HG02763 (cell line): ENCODE measurements around the gene SDE2.
"Not testable (repeated sequence)": the region's sequence is repeated elsewhere in the genome, so short reads cannot be mapped to it uniquely, and the experiment has no call there.

Source experiments
- ATAC-seq: cut with Tn5 transposase; IDR thresholded peaks from one replicate; pipeline ENCODE4 v1.9.1; 2021; ENCODE audit warnings: mild to moderate bottlenecking, moderate library complexity; ENCODE audit not compliant: unreplicated experiment

Gene SDE2

GRCh38 chr1:225979421-225979820 lies 19.7 kb downstream of the SDE2 start:
- ATAC-seq: no peak

DNA sequence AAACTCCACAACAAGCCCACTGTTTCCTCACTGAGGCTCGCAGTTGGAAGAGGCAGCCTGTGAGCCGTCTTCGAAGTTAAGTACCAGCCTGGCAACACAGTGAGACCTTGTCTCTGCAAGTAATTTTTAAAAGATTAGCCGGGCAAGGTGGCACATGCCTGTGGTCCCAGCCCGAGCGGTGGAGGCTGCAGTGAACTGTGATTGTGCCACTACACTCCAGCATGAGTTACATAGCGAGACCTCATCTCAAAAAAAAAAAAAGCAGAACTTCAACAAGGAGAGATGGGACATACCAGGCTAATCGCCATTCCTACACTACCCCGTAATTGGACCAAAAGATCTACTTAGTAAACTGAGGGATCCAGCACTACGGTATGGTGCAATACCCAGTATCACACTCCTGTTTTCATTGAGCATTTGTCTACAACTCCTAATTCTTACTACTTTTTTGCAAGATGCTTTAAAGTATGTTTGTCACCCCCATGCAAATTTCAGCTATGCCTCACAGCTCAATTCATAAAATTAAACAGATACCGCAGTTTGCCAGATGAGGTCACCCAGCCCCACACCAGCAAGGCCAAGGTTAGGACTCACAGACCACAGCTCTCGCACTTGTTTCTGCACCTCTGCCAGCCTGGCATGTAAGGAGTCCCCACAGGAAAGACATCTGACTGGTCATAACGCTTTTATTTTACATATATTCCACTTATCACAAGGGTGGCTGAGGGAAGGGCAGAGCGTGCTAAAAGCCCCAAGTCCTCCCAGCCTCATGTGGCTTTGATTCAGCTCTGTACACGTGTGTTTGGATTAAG lies 21.0 kb downstream of the SDE2 start:
- ATAC-seq: peak; percentile 74

DNA sequence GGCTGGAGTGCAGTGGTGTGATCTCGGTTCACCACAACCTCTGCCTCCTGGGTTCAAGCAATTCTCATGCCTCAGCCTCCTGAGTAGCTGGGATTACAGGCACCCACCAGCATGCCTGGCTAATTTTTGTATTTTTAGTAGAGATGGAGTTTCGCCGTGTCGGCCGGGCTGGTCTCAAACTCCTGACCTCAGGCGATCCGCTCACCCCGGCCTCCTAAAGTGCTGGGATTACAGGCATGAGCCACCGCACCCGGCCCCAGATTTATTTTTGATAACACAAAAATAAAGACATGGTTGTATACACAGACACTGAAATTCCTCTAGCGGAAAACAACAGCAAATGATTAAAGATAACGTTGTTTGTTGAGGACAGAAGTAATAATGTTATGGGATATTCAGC lies 24.0 kb downstream of the SDE2 start:
- ATAC-seq: not testable (repeated sequence)

- no peak for ATAC-seq
Observed at GRCh38 chr1:225974454-225974853, 24.7 kb downstream of the SDE2 start.

GRCh38 chr1:225973158-225973557 lies 26.0 kb downstream of the SDE2 start:
- ATAC-seq: no peak

DNA sequence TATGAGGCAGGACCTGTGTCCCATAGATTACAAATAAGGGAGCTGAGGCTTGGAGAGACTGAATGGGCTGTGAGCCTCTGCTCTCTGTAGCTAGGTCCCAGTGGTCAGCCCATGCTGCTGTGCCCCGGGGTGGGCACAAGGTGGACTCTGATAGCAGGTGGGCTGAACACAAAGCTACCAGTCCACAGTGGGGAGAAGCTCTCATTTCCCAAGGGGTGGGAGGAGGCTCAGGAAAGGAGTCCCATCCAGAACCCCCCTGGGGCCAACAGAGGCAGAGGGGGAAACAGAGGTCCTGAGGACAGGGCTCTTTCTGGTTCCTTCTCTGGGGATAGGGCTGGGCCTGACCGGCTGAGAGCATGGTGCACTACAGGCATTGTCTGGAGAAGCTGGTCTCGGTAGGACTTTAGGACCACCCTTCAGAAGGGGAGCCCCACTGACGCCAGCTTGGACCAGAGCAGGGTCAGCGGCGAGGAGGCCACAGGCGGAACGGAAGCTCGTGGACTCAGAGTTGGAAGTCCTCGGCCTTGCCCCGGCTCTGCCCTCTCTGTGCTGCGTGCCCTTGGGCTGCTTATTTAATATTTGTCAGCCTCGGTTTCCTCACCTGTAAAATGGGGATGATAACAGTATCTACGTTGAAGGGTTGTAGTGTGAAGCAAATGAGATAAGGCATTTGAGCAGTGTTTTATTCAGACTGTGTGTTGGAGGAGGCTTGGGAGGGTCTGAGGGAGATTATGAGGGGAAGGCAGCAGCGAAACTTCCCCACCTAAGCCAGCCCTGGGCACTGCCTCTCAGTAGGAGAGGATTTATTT lies 26.6 kb downstream of the SDE2 start:
- ATAC-seq: no peak

- not testable (repeated sequence) for ATAC-seq
Observed at GRCh38 chr1:225970592-225971157, 28.5 kb downstream of the SDE2 start.

DNA sequence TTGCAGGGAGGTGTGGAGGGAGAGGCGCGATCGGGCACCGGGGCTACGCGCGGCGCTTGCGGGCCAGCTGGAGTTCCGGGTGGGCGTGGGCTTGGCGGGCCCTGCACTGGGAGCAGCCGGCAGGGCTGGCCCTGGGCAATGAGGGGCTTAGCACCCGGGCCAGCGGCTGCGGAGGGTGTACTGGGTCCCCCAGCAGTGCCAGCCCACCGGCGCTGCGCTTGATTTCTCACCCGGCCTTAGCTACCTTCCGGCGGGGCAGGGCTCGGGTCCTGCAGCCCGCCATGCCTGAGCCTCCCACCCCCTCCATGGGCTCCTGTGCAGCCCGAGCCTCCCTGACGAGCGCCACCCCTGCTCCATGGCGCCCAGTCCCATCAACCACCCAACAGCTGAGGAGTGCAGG lies 29.4 kb downstream of the SDE2 start:
- not testable (repeated sequence) for ATAC-seq

GRCh38 chr1:225965231-225965630 lies 33.9 kb downstream of the SDE2 start:
- ATAC-seq: no peak

- no peak for ATAC-seq
Observed at GRCh38 chr1:225963735-225964530, 35.2 kb downstream of the SDE2 start.

DNA sequence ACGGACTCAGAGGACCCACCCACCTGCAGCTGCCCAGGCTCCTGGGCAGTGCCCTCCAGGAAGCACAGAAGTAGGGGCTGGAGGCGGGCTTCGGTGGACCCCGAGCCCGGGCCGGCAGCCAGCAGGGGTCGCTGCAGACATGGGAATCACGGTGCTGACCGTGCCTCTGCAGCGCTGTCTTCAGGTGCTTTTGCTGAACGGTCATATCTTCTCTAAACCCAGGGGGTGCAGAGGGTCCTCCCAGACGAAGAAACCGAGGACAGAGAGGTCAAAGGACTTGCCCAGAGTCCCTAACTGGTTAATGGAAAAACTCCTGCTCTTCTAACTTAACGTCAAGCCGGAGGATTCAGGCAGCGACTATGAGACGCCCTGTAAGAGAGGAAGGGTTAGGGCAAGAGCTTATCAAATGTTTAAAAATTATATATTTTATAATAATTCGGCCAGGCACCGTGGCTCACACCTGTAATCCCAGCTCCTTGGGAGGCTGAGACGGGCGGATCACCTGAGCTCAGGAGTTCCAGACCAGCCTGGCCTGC lies 36.6 kb downstream of the SDE2 start:
- ATAC-seq: no peak

GRCh38 chr1:225961659-225962439 lies 37.3 kb downstream of the SDE2 start:
- ATAC-seq: no peak

- no peak for ATAC-seq
Observed at GRCh38 chr1:225958041-225958440, 41.1 kb downstream of the SDE2 start.

DNA sequence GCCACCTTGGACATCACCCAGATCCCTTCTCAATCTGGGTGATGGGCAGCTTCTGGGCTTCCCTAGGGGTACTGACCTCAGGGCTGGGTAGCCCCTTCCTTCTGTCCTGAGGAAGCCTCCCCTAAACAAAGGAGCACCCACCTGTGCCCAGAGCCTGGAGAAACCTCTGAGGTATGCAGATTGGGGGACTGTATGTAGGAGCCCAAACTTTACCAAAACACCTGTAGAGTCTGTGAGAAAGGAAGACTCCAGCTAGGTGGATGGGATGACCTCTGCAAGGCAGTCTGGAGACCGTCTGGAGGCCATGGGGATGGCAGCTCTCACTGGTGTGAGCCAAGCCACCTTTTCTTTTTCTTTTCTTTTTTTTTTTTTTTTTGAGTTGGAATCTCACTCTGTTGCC lies 44.4 kb downstream of the SDE2 start:
- ATAC-seq: no peak

DNA sequence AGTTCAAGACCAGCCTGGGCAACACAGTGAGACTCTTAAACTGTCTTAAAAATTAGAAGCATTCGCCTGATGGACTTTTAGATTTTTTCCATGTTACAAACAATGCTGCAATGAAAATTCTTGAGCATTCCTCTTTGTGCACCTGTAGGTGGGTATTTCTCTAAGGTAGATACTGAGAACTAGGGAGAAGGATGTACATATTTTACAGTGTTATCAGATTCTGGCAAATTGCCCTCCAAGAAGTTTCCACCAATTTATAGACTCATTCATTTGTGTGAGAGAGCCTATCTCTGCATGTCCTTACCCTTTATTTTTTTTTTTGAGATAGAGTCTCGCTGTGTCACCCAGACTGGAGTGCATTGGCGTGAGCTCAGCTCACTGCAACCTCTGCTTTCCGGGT lies 45.8 kb downstream of the SDE2 start:
- ATAC-seq: no peak

- no peak for ATAC-seq
Observed at GRCh38 chr1:225950905-225951497, 48.1 kb downstream of the SDE2 start.

GRCh38 chr1:225949041-225949440 lies 50.1 kb downstream of the SDE2 start:
- ATAC-seq: no peak

DNA sequence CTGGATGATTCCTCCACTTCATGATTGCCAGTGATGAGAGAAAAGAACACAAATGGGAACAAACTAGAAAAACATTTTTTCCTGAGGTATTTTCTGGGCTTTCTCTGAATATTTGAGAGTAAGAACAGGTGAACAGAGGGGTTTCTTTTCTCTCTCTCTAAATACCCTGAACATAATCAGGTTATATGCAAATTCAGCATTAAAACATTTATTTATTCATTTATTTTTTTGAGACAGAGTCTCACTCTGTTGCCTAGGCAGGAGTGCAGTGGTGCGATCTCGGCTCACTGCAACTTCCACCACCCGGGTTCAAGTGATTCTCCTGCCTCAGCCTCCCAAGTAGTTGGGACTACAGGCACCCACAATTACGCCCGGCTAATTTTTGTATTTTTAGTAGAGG lies 52.3 kb downstream of the SDE2 start:
- no peak for ATAC-seq

GRCh38 chr1:225946082-225946620 lies 53.0 kb downstream of the SDE2 start:
- ATAC-seq: no peak
